HG02623 (cell line): ENCODE results near the gene TREM2.

ENCODE experiments used
- ATAC-seq: cut with Tn5 transposase; IDR thresholded peaks from one replicate; pipeline ENCODE4 v1.9.1; 2021; ENCODE audit warnings: moderate library complexity; ENCODE audit not compliant: unreplicated experiment

Gene TREM2

GRCh38 chr6:41184761-41185160, 21.8 kb upstream of the TREM2 start:
- ATAC-seq, result no peak

- no peak for ATAC-seq
These were observed 19.4 kb upstream of the TREM2 start for GRCh38 chr6:41182069-41183034.

GRCh38 chr6:41181566-41181965, 18.6 kb upstream of the TREM2 start:
- ATAC-seq, result no peak

GRCh38 chr6:41179163-41179562, 16.2 kb upstream of the TREM2 start:
- no peak for ATAC-seq

- no peak for ATAC-seq
These were observed 14.8 kb upstream of the TREM2 start for GRCh38 chr6:41177695-41178094.

DNA sequence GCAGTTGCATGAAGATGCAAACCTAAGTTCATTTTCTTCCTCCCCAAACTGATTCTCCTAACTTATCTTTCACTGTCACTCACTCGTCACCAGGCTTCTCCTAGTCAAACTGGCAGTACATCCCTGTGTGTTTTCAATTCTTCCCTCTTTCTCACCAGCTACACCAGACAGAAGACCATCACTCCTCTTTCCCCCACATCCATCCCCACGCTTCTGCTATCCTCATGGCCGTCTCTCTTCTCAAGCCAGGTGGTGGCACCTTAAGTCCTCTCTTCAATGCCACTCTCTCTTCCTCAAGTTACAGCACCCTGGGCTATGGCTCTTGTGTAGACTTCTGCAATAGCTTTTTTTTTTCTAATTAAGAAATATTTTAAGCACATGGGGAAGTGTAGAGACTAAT, 14.4 kb upstream of the TREM2 start:
- no peak for ATAC-seq

DNA sequence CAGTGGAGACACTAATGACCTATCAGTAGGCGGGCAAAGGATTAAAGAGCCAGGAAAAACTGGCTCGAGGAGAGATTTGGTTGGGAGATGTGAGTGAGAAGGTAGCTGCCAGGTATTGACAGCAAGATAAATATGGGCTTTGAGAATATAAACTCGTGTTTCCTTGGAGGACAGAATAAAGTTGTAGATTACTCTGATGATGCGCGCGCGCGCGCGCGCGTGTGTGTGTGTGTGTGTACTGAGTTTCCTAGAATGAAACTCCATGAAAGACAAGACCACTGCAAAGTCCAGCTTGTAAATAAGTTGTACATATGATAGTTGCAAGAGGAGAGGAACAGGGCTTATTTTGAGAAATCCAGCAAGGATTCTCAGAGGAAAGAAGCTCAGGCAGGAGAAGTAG, 13.3 kb upstream of the TREM2 start:
- no peak for ATAC-seq

DNA sequence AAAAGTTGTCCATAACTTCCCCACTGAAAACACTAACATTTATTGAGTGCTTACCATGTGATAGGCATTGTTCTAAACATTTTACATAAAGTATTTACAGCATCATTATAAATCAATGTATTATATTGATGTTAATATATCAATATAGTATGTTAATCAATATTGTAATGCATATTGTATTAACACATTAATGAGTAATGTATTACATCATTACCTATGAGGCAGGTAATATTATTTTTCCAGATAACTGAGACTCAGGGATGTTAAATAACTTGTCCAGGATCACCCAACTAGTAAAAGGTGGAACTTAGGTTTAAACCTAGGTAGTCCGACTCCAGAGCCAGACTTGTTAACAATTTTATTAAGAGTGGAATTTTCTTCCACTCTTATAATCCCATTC, 12.2 kb upstream of the TREM2 start:
- no peak for ATAC-seq

DNA sequence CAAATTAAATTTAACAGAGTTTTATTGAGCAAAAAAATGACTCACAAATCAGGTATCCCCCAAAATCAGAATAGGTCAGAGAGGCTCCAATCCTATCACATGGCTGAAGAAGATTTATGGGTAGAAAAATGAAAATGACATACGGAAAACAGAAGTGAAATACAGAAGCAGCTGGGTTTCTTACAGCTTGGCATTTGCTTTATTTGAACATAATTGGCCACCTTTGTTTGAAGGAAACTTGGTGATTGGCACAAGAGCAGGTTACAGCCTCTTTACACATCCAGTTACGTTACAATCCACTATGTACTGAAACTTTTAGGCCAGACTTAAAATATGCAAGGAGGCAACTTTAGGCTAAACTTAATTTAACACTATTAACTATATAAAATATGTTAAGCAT, 11.7 kb upstream of the TREM2 start:
- no peak for ATAC-seq

GRCh38 chr6:41171908-41172307, 9.0 kb upstream of the TREM2 start:
- ATAC-seq, result no peak

GRCh38 chr6:41170547-41171160, 7.7 kb upstream of the TREM2 start:
- ATAC-seq, result no peak

DNA sequence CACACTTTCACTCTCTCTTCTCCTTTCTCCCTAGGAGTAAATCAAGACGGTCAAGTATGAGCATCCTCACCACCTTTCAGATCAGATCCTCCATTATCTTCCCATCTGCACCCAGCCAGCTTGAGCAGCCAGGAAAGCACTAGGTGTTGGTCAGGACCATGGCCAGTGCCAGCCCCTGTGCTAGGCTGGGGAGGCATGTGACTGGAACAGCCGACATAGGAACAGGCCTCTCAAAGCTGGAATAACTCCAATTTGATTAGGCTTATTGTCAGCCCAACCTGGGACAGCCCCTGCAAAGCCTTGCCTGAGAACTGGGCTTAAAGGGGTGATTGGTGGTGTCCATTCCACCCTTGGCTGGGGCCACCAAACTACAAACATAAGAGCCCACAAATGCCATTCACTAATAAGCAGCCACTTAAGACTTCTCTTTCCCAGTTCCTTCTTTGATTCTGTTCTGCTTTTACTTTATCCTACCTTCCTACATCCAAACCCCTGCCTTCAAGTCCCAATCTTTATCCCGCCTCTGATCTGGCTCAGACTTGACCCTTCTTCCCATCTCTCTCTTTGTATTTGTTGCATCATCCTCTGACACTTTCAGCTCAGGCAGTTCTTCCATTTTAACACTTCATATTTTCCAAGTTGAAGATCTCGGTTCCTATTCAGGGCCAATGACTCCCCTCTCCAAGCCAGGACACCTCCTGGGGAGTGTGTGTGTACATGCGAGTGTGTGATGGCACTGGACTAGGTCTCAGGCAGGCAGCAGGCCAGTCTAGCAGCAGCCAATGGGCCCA, 4.5 kb upstream of the TREM2 start:
- no peak for ATAC-seq

GRCh38 chr6:41164551-41165120, 1.7 kb upstream of the TREM2 start:
- no peak for ATAC-seq

GRCh38 chr6:41163419-41163717, 452 bp upstream of the TREM2 start:
- no peak for ATAC-seq

DNA sequence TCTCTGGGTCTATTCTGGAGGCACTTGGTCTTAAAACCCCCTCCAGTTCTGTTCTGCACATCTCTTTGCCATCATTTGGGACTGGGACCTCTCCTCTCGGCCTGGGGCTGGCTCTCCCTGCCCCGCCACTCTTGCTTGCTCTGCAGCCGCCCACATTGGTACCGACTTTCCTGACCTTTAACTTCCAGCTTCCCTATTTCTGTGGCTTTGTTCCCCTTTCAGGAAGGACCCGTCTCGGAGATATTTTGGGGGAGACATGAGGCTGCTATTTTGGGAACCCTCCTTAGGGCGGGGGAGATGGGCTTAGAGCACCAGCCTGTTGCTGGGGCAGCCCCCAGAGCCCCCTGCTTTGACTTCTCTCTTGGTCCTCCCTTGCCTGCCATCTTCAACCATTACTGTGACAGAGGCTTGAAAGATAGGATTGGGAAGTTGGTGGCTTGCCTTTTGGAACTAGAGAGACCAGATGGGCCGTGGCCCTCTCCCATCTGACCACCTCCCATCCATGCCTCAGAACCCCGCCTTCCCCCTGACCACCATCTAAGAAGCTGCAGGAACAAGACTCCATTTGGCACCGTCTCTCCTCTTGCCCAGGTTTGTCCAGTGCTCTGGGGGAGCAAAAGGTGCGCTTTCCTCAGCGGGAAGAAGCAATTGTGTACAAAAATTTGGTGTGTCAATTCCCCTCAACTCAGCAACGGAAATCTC, 914 bp downstream of the TREM2 start:
- ATAC-seq, result no peak

DNA sequence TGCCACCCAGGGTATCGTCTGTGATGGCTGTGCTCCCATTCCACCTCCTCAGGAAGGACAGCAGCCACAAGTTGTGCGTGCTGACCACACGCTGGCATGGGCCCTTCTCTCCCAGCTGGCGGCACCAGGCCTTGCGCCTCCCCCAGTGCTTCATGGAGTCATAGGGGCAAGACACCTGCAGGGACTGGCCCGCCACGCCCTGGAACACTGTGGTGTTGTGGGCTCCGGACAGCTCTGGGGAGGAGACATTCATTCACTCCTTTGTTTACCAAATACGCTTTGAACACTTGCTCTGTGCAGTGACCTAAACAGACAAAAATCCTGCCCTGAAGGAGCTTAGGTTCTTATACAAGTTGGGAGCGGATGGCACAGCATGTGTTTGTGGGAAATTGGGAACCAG, 1.5 kb downstream of the TREM2 start:
- ATAC-seq, result no peak

GRCh38 chr6:41160933-41161332, 2.0 kb downstream of the TREM2 start:
- no peak for ATAC-seq

- ATAC-seq, result no peak
These were observed 3.4 kb downstream of the TREM2 start for GRCh38 chr6:41159415-41160082.

- no peak for ATAC-seq
These were observed 5.6 kb downstream of the TREM2 start for GRCh38 chr6:41157323-41157722.

- no peak for ATAC-seq
These were observed 6.1 kb downstream of the TREM2 start for GRCh38 chr6:41156771-41157170.
